Measurements from ENCODE around the gene RBM20. TPM values are rescaled to one million over a fixed set of nuclear protein-coding genes. Genes with fewer than 3 reads are reported as not detected.

RBM20 gene
- total RNA-seq, 1 experiment from 2014 or later = 0.17 TPM

DNA sequence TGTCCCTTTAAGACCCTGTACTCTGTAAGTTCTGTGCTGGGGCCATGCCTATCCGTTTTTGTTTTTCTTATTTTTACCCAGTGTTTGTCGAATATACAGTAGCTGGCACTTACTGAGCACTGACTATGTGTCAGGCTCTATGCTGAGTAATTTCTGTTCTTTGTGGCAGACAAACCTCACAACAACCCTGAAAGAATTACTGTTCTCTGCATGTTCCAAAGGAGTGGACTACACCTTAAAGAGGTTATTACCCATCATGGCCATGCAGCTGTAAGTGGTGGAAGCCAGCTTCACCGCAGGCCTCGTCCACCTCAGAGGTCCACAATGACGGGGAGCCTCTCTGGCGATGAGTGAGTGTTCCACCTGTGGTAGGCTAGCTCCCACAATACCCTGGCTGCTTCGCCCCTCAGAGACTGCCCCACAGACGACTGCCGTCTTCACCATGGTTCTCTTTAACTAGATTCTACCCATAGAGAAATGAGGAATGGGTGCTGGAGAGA is 30.1 kb upstream of the RBM20 start:
- H2BK12ac ChIP-seq (ENCODE audit: insufficient read length, low read depth, low read length) = no peak overlapping the region
- no peak overlapping the region for H4K5ac ChIP-seq (ENCODE audit: insufficient read length, low read depth, low read length)
- H3K4me3 Mint-ChIP-seq = no peak overlapping the region
- H3K56ac ChIP-seq (ENCODE audit: insufficient read length, low read depth, low read length) = no peak overlapping the region
- no peaks in the 10 kb centered on the region for H3K79me2 ChIP-seq (ENCODE audit: insufficient read depth, low read length)
- H3K14ac ChIP-seq (ENCODE audit: insufficient read depth, low read length) = no peak overlapping the region
- no peaks in the 10 kb centered on the region for H3K9me3 ChIP-seq (ENCODE audit: control insufficient read depth, low read depth, low read length)
- H3K79me1 ChIP-seq (ENCODE audit: insufficient read depth, low read depth, low read length, poor library complexity, severe bottlenecking) = no peaks in the 10 kb centered on the region
- H3K9me3 Mint-ChIP-seq = no peaks in the 10 kb centered on the region
- H3T11ph ChIP-seq (ENCODE audit: low read length) = no peak overlapping the region
- no peaks in the 10 kb centered on the region for H4K20me1 ChIP-seq (ENCODE audit: control insufficient read depth, insufficient read depth, insufficient read length)
- no peaks in the 10 kb centered on the region for H3K36me3 Mint-ChIP-seq (ENCODE audit: insufficient read depth in 1 of 3, low read depth in 3 of 3)
- WGBS (ENCODE audit: extremely low coverage, insufficient read length, low lambda C conversion rate) = no CpG with 5 or more reads among the region's 9 CpGs
- no peak overlapping the region for H2BK120ac ChIP-seq (ENCODE audit: low read depth, low read length, poor library complexity, severe bottlenecking)
- no peak overlapping the region for H2BK5ac ChIP-seq (ENCODE audit: insufficient read length, low read length)
- no peak overlapping the region for H3K4me2 ChIP-seq (ENCODE audit: insufficient read depth, insufficient read length, low read length)
- H3K18ac ChIP-seq (ENCODE audit: insufficient read length, low read depth, low read length) = no peak overlapping the region
- H3K9ac ChIP-seq (ENCODE audit: extremely low read depth, insufficient read length, low read length) = no peak overlapping the region
- H3K27me3 ChIP-seq (ENCODE audit: insufficient read depth, low read length) = no peaks in the 10 kb centered on the region
- no peak overlapping the region for H2BK15ac ChIP-seq (ENCODE audit: low read depth, low read length)
- no peak overlapping the region for H3K27ac Mint-ChIP-seq
- H3K23ac ChIP-seq (ENCODE audit: insufficient read length, low read depth, low read length) = no peak overlapping the region
- peaks cover 4% of the 10 kb centered on the region; the same call in 1 of the 2 replicates for H3K4me1 ChIP-seq (ENCODE audit: insufficient read depth, low read length)
- H4K8ac ChIP-seq (replicated peaks; ENCODE audit: insufficient read length, low read depth, low read length) = no peak overlapping the region
- H3K27ac ChIP-seq (ENCODE audit: insufficient read length, low read depth, low read length) = no peak overlapping the region
- no peak overlapping the region for H4K91ac ChIP-seq (ENCODE audit: insufficient read length, low read depth, low read length)
- no peak for DNase-seq
- TF ChIP-seq, protein P1, sequence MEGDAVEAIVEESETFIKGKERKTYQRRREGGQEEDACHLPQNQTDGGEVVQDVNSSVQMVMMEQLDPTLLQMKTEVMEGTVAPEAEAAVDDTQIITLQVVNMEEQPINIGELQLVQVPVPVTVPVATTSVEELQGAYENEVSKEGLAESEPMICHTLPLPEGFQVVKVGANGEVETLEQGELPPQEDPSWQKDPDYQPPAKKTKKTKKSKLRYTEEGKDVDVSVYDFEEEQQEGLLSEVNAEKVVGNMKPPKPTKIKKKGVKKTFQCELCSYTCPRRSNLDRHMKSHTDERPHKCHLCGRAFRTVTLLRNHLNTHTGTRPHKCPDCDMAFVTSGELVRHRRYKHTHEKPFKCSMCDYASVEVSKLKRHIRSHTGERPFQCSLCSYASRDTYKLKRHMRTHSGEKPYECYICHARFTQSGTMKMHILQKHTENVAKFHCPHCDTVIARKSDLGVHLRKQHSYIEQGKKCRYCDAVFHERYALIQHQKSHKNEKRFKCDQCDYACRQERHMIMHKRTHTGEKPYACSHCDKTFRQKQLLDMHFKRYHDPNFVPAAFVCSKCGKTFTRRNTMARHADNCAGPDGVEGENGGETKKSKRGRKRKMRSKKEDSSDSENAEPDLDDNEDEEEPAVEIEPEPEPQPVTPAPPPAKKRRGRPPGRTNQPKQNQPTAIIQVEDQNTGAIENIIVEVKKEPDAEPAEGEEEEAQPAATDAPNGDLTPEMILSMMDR (conservative IDR thresholded peaks at IDR 0.05) = no peak
- H3K27me3 Mint-ChIP-seq (ENCODE audit: low read depth) = peaks cover 3% of the 10 kb centered on the region
- H2AK5ac ChIP-seq (ENCODE audit: insufficient read length, low read length) = no peak overlapping the region
- H3K4ac ChIP-seq (ENCODE audit: low read depth, low read length) = no peak overlapping the region
- H3K23me2 ChIP-seq (ENCODE audit: insufficient read length, low read depth, low read length, poor library complexity, severe bottlenecking) = no peaks in the 10 kb centered on the region
- H3K4me1 Mint-ChIP-seq = peaks cover 20 to 28% of the 10 kb centered on the region in 2 experiments
- H2AFZ ChIP-seq (ENCODE audit: low read length) = no peak overlapping the region
- no peak overlapping the region for H2BK20ac ChIP-seq (ENCODE audit: low read depth, low read length, poor library complexity, severe bottlenecking)
